GM23338 (cell line): ENCODE data around the gene CYP26B1. TPM values are rescaled to one million over a fixed set of nuclear protein-coding genes. Genes with fewer than 3 reads are reported as not detected.
A peak's percentile ranks its signal among the peaks of the same experiment; 100 is the strongest.

Source experiments
- ATAC-seq: fragments of 200-7000 bp; cut with Tn5 transposase; 3 replicates; pipeline ENCODE4 v1.9.1; 2020
- DNase-seq: peaks from one replicate; pipeline ENCODE4 v3.0.0-alpha.2; 2015; ENCODE audit warnings: low spot score
- H2AFZ ChIP-seq: fragments of 200-600 bp; sonication (generic); 2 replicates; pipeline ENCODE4 v1.8.0; 2016; ENCODE audit warnings: antibody characterized with exemption, mild to moderate bottlenecking, moderate library complexity
- H3F3A ChIP-seq: fragments of 200-600 bp; sonication (generic); replicated peaks from 2 replicates; pipeline ENCODE4 v1.8.0; 2017; ENCODE audit warnings: antibody characterized with exemption, mixed run types, low read depth
- H3K27ac ChIP-seq: fragments of 200-600 bp; sonication (generic); 2 replicates; pipeline ENCODE4 v1.6.1; 2016; ENCODE audit warnings: low read depth
- H3K27me3 ChIP-seq: fragments of 200-600 bp; sonication (generic); 2 replicates; pipeline ENCODE4 v1.8.0; 2016; ENCODE audit warnings: mild to moderate bottlenecking, mixed run types, moderate library complexity; ENCODE audit not compliant: insufficient read depth
- H3K36me3 ChIP-seq: fragments of 200-600 bp; sonication (generic); 2 replicates; pipeline ENCODE4 v1.8.0; 2016; ENCODE audit warnings: mild to moderate bottlenecking; ENCODE audit not compliant: insufficient read depth
- H3K4me1 ChIP-seq: fragments of 200-600 bp; sonication (generic); 2 replicates; pipeline ENCODE4 v1.8.0; 2016; ENCODE audit warnings: mild to moderate bottlenecking, moderate library complexity; ENCODE audit not compliant: insufficient read depth
- H3K4me2 ChIP-seq: fragments of 200-600 bp; sonication (generic); 2 replicates; pipeline ENCODE4 v1.7.1; 2017; ENCODE audit warnings: mixed run types
- H3K4me3 ChIP-seq: fragments of 200-600 bp; sonication (generic); 2 replicates; pipeline ENCODE4 v1.6.1; 2016; ENCODE audit warnings: mixed run types
- H3K79me2 ChIP-seq: fragments of 200-600 bp; sonication (generic); replicated peaks from 2 replicates; pipeline ENCODE4 v1.8.0; 2017; ENCODE audit warnings: mild to moderate bottlenecking; ENCODE audit not compliant: insufficient read depth
- H3K9me2 ChIP-seq: fragments of 200-600 bp; sonication (generic); 2 replicates; pipeline ENCODE4 v1.8.0; 2017; ENCODE audit not compliant: insufficient read depth
- H4K20me1 ChIP-seq: fragments of 200-600 bp; sonication (generic); replicated peaks from 2 replicates; pipeline ENCODE4 v1.8.0; 2017; ENCODE audit warnings: mild to moderate bottlenecking; ENCODE audit not compliant: insufficient read depth
- H3K27ac Mint-ChIP-seq: 2 replicates; pipeline ENCODE4 v1.8.0; 2020; ENCODE audit warnings: inconsistent platforms, mild to moderate bottlenecking, moderate library complexity, mixed read lengths
- H3K27me3 Mint-ChIP-seq: 3 replicates; pipeline ENCODE4 v1.8.0; 2022; ENCODE audit warnings: low read depth, mild to moderate bottlenecking, moderate library complexity, mixed read lengths, inconsistent platforms; ENCODE audit not compliant: insufficient read depth, poor library complexity
- H3K36me3 Mint-ChIP-seq: 3 replicates; pipeline ENCODE4 v1.8.0; 2021; ENCODE audit warnings: low read depth, mild to moderate bottlenecking, inconsistent platforms, moderate library complexity, mixed read lengths
- H3K4me1 Mint-ChIP-seq: 3 replicates; pipeline ENCODE4 v1.8.0; 2020; ENCODE audit warnings: mild to moderate bottlenecking, inconsistent platforms, mixed read lengths
- H3K4me3 Mint-ChIP-seq: 3 replicates; pipeline ENCODE4 v1.8.0; 2021; ENCODE audit warnings: moderate library complexity, mild to moderate bottlenecking, inconsistent platforms, mixed read lengths
- H3K9me3 Mint-ChIP-seq: 3 replicates; pipeline ENCODE4 v1.8.0; 2020; ENCODE audit warnings: moderate library complexity, mild to moderate bottlenecking, inconsistent platforms, mixed read lengths
- CREB1 ChIP-seq: fragments of 250-450 bp; sonication (Bioruptor Pico); IDR thresholded peaks from 2 replicates; pipeline ENCODE4 v1.5.0; 2020; ENCODE audit warnings: low read depth, mild to moderate bottlenecking, moderate library complexity
- EZH2 ChIP-seq: fragments of 200-600 bp; sonication (generic); IDR thresholded peaks from one replicate; pipeline ENCODE4 v1.8.0; 2017; ENCODE audit warnings: antibody characterized with exemption, mild to moderate bottlenecking, low read depth; ENCODE audit not compliant: unreplicated experiment
- EZH2phosphoT487 ChIP-seq: fragments of 200-600 bp; sonication (generic); IDR thresholded peaks from one replicate; pipeline ENCODE4 v1.8.1; 2018; ENCODE audit warnings: antibody characterized with exemption; ENCODE audit not compliant: unreplicated experiment
- NANOG ChIP-seq: IDR thresholded peaks from 2 replicates; pipeline ENCODE4 v1.6.1; 2016; ENCODE audit warnings: antibody characterized with exemption, borderline replicate concordance
- POLR2AphosphoS5 ChIP-seq: IDR thresholded peaks from 2 replicates; pipeline ENCODE4 v1.6.1; 2016; ENCODE audit warnings: antibody characterized with exemption, low read depth
- REST ChIP-seq: IDR thresholded peaks from one replicate; pipeline ENCODE4 v1.6.1; 2018; ENCODE audit warnings: antibody characterized with exemption; ENCODE audit not compliant: unreplicated experiment
- STAT1 ChIP-seq: IDR thresholded peaks from one replicate; pipeline ENCODE4 v1.6.1; 2016; ENCODE audit warnings: antibody characterized with exemption; ENCODE audit not compliant: unreplicated experiment
- ZNF114 ChIP-seq: fragments of 250-450 bp; sonication (Bioruptor Pico); IDR thresholded peaks from 2 replicates; pipeline ENCODE4 v1.5.0; 2020; ENCODE audit warnings: mild to moderate bottlenecking, moderate library complexity
- ZNF331 ChIP-seq: fragments of 250-450 bp; sonication (Bioruptor Pico); IDR thresholded peaks from 2 replicates; pipeline ENCODE4 v1.5.0; 2020; ENCODE audit warnings: low read depth, mild to moderate bottlenecking, moderate library complexity
- polyA plus RNA-seq: library from polyadenylated mRNA; unstranded; fragments of >200 nt; fragmentation: Nextera tagmentation; extraction: Ambion mirVana; gene quantifications from 2 replicates; pipeline ENCODE4 v1.2.1, GENCODE V29; 2016
- total RNA-seq: library from RNA; depleted of rRNA; stranded (reverse); fragments of >200 nt; shearing (Covaris generic); gene quantifications from 2 replicates; pipeline ENCODE4 v1.2.3, GENCODE V29; 2014
- TF ChIP-seq, protein P1 (sequence below): fragments of 250-450 bp; sonication (Bioruptor Pico); IDR thresholded peaks from 2 replicates; pipeline ENCODE4 v1.5.0; 2020; ENCODE audit warnings: mild to moderate bottlenecking, moderate library complexity
- TF ChIP-seq, protein P2 (sequence below), 2 experiments: fragments of 200-600 bp in 1 of 2; sonication (generic) in 1 of 2; conservative IDR thresholded peaks; 2 replicates each; pipeline versions ENCODE4 v1.5.1 to v1.6.1; 2016 to 2017; ENCODE audit warnings: antibody characterized with exemption in 2 of 2, low read depth in 2 of 2, mild to moderate bottlenecking in 2 of 2, moderate library complexity in 1 of 2

CYP26B1 gene
- total and polyA plus RNA-seq, 2 experiments from 2014 or later: 0.05 to 0.31 TPM

DNA sequence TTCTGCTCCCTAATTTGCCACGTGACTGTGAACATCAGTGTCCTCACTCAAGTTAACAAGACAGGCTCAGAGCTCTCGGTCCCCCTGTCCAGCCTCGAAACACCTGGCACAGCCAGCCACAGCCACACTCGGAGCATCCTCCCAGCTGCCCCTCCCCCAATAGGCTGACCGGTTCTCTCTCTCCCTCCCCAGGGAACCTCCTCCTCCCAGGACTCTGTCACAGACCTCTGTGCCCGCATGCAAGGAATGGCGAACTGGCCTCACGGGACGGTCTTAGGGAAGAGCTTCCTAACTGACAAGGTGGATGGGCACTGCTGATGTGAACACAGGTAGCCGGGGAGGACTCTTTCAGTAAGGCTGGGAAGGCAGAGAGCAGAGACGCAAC lies 18.8 kb downstream of the CYP26B1 start:
- H3K79me2 ChIP-seq: no peaks in the 10 kb centered on the region
- no peaks in the 10 kb centered on the region; the same call in 2 of the 3 replicates for H3K9me3 Mint-ChIP-seq
- H3K4me1 ChIP-seq: peaks cover 8% of the 10 kb centered on the region; the same call in 1 of the 2 replicates
- no peaks in the 10 kb centered on the region for H3F3A ChIP-seq
- no peak overlapping the region for H3K4me3 ChIP-seq
- no peak overlapping the region for H2AFZ ChIP-seq
- peaks cover 24% of the 10 kb centered on the region for H3K4me1 Mint-ChIP-seq
- H3K27ac ChIP-seq: no peak overlapping the region
- TF ChIP-seq, protein P1, sequence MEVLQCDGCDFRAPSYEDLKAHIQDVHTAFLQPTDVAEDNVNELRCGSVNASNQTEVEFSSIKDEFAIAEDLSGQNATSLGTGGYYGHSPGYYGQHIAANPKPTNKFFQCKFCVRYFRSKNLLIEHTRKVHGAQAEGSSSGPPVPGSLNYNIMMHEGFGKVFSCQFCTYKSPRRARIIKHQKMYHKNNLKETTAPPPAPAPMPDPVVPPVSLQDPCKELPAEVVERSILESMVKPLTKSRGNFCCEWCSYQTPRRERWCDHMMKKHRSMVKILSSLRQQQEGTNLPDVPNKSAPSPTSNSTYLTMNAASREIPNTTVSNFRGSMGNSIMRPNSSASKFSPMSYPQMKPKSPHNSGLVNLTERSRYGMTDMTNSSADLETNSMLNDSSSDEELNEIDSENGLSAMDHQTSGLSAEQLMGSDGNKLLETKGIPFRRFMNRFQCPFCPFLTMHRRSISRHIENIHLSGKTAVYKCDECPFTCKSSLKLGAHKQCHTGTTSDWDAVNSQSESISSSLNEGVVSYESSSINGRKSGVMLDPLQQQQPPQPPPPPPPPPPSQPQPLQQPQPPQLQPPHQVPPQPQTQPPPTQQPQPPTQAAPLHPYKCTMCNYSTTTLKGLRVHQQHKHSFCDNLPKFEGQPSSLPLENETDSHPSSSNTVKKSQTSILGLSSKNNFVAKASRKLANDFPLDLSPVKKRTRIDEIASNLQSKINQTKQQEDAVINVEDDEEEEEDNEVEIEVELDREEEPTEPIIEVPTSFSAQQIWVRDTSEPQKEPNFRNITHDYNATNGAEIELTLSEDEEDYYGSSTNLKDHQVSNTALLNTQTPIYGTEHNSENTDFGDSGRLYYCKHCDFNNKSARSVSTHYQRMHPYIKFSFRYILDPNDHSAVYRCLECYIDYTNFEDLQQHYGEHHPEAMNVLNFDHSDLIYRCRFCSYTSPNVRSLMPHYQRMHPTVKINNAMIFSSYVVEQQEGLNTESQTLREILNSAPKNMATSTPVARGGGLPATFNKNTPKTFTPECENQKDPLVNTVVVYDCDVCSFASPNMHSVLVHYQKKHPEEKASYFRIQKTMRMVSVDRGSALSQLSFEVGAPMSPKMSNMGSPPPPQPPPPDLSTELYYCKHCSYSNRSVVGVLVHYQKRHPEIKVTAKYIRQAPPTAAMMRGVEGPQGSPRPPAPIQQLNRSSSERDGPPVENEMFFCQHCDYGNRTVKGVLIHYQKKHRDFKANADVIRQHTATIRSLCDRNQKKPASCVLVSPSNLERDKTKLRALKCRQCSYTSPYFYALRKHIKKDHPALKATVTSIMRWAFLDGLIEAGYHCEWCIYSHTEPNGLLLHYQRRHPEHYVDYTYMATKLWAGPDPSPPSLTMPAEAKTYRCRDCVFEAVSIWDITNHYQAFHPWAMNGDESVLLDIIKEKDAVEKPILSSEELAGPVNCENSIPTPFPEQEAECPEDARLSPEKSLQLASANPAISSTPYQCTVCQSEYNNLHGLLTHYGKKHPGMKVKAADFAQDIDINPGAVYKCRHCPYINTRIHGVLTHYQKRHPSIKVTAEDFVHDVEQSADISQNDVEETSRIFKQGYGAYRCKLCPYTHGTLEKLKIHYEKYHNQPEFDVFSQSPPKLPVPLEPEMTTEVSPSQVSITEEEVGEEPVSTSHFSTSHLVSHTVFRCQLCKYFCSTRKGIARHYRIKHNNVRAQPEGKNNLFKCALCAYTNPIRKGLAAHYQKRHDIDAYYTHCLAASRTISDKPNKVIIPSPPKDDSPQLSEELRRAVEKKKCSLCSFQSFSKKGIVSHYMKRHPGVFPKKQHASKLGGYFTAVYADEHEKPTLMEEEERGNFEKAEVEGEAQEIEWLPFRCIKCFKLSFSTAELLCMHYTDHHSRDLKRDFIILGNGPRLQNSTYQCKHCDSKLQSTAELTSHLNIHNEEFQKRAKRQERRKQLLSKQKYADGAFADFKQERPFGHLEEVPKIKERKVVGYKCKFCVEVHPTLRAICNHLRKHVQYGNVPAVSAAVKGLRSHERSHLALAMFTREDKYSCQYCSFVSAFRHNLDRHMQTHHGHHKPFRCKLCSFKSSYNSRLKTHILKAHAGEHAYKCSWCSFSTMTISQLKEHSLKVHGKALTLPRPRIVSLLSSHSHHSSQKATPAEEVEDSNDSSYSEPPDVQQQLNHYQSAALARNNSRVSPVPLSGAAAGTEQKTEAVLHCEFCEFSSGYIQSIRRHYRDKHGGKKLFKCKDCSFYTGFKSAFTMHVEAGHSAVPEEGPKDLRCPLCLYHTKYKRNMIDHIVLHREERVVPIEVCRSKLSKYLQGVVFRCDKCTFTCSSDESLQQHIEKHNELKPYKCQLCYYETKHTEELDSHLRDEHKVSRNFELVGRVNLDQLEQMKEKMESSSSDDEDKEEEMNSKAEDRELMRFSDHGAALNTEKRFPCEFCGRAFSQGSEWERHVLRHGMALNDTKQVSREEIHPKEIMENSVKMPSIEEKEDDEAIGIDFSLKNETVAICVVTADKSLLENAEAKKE (CRISPR knock-in tag): no peak
- TF ChIP-seq CREB1 (CRISPR knock-in tag): no peak
- TF ChIP-seq REST: no peak
- no peak for TF ChIP-seq EZH2
- no peak for TF ChIP-seq NANOG
- TF ChIP-seq ZNF114 (CRISPR knock-in tag): no peak
- no peak for TF ChIP-seq STAT1
- TF ChIP-seq ZNF331 (CRISPR knock-in tag): no peak
- no peak for TF ChIP-seq POLR2AphosphoS5
- no peak for TF ChIP-seq EZH2phosphoT487
- TF ChIP-seq, protein P2, sequence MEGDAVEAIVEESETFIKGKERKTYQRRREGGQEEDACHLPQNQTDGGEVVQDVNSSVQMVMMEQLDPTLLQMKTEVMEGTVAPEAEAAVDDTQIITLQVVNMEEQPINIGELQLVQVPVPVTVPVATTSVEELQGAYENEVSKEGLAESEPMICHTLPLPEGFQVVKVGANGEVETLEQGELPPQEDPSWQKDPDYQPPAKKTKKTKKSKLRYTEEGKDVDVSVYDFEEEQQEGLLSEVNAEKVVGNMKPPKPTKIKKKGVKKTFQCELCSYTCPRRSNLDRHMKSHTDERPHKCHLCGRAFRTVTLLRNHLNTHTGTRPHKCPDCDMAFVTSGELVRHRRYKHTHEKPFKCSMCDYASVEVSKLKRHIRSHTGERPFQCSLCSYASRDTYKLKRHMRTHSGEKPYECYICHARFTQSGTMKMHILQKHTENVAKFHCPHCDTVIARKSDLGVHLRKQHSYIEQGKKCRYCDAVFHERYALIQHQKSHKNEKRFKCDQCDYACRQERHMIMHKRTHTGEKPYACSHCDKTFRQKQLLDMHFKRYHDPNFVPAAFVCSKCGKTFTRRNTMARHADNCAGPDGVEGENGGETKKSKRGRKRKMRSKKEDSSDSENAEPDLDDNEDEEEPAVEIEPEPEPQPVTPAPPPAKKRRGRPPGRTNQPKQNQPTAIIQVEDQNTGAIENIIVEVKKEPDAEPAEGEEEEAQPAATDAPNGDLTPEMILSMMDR (conservative IDR thresholded peaks at IDR 0.05; ENCODE audit: low read depth in 2 of 2): no peak
- no peak overlapping the region for H3K4me2 ChIP-seq
- DNase-seq (no peak), ATAC-seq (peak; percentile 9; the same call in 2 of the 3 replicates)
- H3K27me3 ChIP-seq: no peaks in the 10 kb centered on the region
- peaks cover 21% of the 10 kb centered on the region for H3K27me3 Mint-ChIP-seq
- no peaks in the 10 kb centered on the region for H3K36me3 ChIP-seq
- no peak overlapping the region for H3K4me3 Mint-ChIP-seq
- no peaks in the 10 kb centered on the region for H4K20me1 ChIP-seq
- no peaks in the 10 kb centered on the region for H3K36me3 Mint-ChIP-seq
- no peaks in the 10 kb centered on the region for H3K9me2 ChIP-seq
- no peak overlapping the region for H3K27ac Mint-ChIP-seq
